GM18870 (cell line): ENCODE measurements around the gene RAPGEFL1.
"Not testable (repeated sequence)": the region's sequence is repeated elsewhere in the genome, so short reads cannot be mapped to it uniquely, and the experiment has no call there.

Experiments
- ATAC-seq: cut with Tn5 transposase; IDR thresholded peaks from one replicate; pipeline ENCODE4 v1.9.1; 2021; ENCODE audit warnings: moderate library complexity; ENCODE audit not compliant: unreplicated experiment

Gene RAPGEFL1

DNA sequence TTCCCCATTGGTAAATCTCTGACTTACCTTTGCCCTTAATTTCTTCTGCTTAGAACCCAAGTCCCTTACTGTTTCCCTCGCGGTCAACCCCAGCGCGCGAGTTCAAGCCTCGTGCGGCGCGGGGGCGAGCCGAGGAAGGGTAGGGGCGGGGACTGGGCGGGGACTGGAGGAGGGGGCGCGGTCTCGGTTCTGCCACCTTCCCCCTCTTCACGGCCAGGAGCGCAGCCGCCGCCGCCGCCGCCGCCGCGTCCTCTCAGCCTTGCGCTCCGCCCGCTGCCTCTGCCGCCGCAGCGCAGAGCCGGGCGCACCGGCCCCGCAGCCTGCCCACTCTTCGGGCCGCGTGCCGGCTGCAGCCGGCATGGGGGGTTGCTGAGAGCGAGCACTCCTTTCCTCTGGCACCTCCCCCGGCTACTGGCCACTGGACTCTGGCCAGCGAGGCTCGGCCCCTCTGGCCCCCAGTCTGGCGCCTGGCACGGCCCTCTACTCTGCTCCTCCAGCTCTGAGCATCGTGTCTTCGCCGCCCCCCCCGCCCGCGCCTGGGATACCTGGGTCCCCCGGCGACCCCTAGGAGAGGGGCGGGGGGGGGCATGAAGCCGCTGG is at the start of gene RAPGEFL1:
TSS of gene RAPGEFL1 (plus strand) at position 196 of the 600 bp plus-strand sequence. CDS start at position 588, 392 bp downstream.
- ATAC-seq: no peak

DNA sequence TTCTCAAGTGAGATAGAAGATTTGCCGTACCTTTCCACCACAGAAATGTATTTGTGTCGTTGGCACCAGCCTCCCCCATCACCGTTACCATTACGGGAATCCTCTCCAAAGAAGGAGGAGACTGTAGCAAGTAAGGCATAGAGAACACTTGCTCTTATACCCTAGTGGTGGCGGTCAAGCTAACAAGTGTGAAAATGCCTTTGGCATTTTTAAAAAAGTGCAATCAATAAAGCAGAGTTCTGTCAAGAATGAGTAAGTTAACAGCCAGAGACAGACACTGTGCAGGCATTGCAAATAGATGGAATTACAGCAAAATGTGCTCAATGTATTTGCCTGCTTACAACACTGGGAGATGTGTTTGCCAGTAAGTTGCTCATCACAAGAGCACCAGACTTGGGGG is 47.8 kb upstream of the RAPGEFL1 start:
- ATAC-seq: no peak

DNA sequence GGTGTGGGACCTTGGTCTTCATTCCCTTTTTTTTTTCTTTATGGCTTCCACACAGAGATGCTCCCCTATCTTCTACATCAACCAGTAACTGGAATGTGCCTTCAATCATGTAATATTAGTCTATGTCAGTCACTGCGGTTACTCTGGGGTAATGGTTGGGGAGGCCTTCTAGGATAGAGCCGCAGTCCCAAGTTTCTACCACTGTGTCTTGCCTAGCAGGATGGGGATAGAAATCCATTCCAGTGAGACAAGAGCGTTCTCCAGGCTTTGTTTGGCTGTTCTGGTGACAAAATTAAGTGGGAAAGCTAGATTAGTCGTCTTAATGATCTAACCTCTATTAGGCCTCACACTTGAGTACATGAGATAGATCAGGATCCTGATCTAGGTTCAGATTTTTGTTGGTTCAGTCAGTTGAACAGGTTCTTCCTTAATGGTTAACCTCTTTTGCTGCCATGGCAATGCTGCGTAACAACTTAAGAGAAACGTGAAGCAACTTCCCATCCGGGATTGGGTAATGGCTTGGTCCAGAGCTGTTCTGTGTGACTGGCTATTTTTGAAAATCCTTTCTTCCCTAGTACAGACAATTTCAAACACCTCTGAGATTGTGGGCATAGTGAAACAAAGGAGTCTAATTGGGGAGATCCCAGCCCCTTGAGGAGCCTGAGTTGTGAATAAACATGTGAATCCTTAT is 46.8 kb upstream of the RAPGEFL1 start:
- no peak for ATAC-seq

DNA sequence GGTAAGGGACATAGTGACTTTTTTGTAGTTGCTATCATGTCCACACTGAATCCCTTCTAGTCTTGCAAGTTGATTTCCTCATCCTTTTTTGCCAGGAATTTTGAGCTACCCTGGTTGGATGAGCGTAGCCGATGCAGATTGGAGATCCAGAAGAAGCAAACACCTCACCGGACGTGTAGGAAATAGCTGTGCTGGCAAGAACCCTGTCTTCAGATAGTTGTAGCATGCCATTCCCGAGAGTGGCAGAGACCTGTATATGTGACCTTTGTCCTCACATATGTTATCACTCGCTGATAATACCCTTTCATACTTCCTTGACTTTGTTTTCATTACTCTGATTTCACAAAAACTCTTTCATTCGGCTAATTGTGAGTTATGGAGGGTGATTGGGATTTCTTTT is 43.1 kb upstream of the RAPGEFL1 start:
- no peak for ATAC-seq

DNA sequence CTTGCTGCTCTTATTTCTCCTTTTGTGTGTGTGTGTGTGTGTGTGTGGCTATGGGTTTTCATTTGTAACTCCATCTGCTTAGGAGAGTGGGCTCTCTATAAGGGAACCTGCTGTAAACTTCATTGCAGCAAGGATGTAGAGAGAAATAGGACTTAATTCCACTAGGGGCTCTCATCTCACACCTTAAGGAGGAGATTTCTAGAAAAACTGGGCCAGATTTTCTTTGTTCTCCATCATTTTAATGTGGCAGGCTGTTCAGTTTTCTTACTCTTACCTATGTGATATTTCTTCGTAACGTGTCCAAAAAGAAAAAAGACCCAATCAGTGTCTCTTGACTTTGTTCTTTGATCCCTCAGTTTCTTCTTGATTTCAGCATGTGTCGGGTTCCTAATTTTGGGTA is 41.5 kb upstream of the RAPGEFL1 start:
- no peak for ATAC-seq

GRCh38 chr17:40139566-40140058 is 37.7 kb upstream of the RAPGEFL1 start:
- no peak for ATAC-seq

GRCh38 chr17:40143166-40143565 is 34.1 kb upstream of the RAPGEFL1 start:
- ATAC-seq: not testable (repeated sequence)

GRCh38 chr17:40145476-40145875 is 31.8 kb upstream of the RAPGEFL1 start:
- no peak for ATAC-seq

DNA sequence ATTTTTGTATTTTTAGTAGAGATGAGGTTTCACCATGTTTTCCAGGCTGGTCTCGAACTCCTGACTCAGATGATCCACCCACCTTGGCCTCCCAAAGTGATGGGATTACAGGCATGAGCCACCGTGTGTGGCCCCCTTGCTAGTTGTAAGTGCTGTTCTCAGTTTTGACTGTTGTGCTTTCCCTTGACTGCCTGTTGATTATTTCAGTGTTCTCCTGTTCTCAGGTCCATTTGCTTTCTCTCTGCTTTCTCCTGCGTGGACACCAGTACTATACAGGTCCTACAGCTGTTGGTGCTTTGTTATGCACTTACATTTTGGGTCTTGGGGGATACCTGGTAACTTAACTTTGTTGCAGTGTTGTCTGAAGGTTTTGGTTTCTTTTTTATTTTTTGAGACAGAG is 28.7 kb upstream of the RAPGEFL1 start:
- no peak for ATAC-seq

DNA sequence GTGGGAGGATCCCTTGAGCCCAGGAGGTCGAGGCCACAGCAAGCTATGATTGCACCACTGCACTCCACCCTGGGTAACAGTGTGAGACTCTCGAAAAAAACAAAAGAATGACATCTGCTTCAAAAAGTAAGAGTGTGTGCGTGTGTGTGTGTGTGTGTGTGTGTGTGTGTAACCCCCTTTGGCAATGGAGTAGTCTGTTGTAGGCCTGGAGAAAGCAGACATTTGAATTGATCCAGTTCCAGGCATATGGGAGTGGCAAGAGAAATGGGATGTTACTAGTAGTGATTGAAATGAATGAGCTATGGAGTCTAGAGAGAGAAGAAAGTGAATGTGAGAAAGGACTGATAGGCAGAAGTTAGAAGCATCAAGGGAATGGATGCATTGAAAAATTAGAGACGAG is 27.0 kb upstream of the RAPGEFL1 start:
- no peak for ATAC-seq

GRCh38 chr17:40151414-40151963 is 25.8 kb upstream of the RAPGEFL1 start:
- no peak for ATAC-seq

- ATAC-seq: no peak
These were observed 23.6 kb upstream of the RAPGEFL1 start for GRCh38 chr17:40153603-40154236.

DNA sequence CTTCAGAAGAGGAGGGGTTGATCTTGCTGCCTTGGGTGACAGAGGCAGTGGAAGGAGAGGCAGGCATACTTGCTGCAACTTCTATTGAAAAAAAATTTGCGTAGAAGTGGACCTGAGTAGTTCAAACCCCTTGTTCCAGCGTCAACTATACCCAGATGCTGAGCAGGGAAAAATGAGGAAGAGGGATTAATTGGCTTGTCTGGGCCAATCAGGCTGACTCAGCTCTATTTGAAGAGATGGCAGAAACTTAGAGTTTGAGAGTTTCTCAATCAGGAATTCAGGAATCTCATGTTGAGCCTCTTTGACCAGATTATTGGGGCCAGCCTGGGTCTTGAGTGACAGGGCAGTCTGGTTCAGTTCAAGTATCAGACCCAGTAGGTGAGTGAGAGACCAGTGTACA is 19.3 kb upstream of the RAPGEFL1 start:
- no peak for ATAC-seq

- no peak for ATAC-seq
These were observed 18.7 kb upstream of the RAPGEFL1 start for GRCh38 chr17:40158438-40159013.

- no peak for ATAC-seq
These were observed 17.8 kb upstream of the RAPGEFL1 start for GRCh38 chr17:40159456-40159855.

GRCh38 chr17:40167685-40168261 is 9.5 kb upstream of the RAPGEFL1 start:
- no peak for ATAC-seq

DNA sequence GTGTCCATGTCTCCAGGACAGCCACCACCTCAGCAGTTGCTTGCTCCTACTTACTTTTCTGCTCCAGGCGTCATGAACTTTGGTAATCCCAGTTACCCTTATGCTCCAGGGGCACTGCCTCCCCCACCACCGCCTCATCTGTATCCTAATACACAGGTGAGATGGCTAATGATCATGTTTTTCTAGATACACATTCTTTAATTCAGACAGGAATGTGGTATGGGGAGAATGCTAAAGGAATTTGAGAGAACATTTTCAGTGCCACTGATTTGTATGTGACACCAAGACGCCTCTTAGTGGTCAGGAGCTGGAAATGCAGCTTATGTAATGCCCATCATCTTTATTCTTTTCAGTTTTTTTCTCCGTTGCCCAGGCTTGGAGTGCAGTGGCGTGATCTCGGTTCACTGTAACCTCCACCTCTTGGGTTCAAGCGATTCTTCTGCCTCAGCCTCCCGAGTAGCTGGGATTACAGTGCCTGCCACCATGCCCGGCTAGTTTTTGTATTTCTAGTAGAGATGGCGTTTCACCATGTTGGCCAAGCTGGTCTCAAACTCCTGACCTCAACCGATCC is 8.9 kb upstream of the RAPGEFL1 start:
- no peak for ATAC-seq

- no peak for ATAC-seq
These were observed 6.9 kb upstream of the RAPGEFL1 start for GRCh38 chr17:40170325-40170724.

GRCh38 chr17:40171750-40172149 is 5.5 kb upstream of the RAPGEFL1 start:
- no peak for ATAC-seq

DNA sequence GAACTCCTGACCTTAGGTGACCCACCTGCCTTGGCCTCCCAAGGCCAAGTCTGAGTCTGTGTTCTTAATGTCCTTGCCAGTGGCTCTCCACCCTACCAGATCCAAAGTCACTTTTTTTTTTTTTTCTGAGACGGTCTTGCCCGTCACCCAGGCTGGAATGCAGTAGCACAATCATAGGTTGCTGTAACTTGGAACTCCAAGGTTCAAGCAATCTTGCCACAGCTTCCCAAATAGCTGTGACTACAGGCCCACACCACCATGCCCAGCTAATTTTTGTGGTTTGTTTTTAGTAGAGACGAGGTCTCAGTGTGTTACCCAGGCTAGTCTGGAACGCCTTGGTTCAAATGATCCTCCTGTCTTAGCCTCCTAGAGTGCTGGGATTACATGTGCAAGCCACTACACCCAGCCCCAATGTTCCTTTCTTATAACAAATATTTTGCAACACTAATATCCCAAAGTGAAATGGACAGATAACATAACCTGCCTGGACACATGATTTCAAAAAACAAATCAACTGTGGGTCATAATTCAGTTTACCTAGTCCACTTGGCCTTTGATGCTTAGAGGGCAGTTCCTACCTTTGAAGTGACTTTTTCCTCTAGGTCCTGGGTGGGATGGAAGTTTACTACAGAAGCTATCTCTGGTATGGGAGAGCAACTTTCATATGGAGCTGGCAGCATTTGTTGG is 4.0 kb upstream of the RAPGEFL1 start:
- ATAC-seq: no peak
